ENCODE data around the gene SLC35F2.

DNA sequence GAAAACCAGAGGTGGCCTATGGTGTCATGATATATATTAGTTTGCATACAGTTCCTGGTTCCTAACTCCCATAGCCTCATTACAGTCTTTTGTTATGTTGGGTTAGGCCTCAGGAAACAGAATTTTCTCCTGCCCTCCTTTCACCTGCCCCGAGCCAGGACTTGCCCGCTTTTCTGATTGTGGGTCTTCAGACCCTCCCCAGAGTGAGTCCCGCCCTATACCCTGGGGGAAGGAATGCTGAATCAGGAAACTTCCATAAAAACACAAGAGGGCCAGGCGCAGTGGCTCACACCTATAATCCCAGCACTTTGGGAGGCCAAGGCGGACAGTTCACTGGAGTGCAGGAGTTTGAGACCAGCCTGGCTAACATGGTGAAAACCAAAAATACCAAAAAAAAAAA is 70.9 kb downstream of the SLC35F2 start:
- TF ChIP-seq, protein P1, sequence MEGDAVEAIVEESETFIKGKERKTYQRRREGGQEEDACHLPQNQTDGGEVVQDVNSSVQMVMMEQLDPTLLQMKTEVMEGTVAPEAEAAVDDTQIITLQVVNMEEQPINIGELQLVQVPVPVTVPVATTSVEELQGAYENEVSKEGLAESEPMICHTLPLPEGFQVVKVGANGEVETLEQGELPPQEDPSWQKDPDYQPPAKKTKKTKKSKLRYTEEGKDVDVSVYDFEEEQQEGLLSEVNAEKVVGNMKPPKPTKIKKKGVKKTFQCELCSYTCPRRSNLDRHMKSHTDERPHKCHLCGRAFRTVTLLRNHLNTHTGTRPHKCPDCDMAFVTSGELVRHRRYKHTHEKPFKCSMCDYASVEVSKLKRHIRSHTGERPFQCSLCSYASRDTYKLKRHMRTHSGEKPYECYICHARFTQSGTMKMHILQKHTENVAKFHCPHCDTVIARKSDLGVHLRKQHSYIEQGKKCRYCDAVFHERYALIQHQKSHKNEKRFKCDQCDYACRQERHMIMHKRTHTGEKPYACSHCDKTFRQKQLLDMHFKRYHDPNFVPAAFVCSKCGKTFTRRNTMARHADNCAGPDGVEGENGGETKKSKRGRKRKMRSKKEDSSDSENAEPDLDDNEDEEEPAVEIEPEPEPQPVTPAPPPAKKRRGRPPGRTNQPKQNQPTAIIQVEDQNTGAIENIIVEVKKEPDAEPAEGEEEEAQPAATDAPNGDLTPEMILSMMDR (IDR thresholded peaks at IDR 0.05): no peak
- TF ChIP-seq POLR2A (IDR thresholded peaks at IDR 0.05): no peak

Data from right lobe of liver (tissue), 4 donors.